ENCODE results near the gene IER3IP1.
"Not testable (repeated sequence)": the region's sequence is repeated elsewhere in the genome, so short reads cannot be mapped to it uniquely, and the experiment has no call there.

IER3IP1 gene

GRCh38 chr18:47191961-47192360 is 15.8 kb upstream of the IER3IP1 start:
- no peak for TF ChIP-seq CTCF (IDR thresholded peaks at IDR 0.05; ENCODE audit: low read depth, low read length)
- no peak overlapping the region for H3K4me3 ChIP-seq (replicated peaks in 1 of 2; ENCODE audit: low read depth in 2 of 2, low read length in 2 of 2)
- peak; percentile 16 to 66 for DNase-seq (ENCODE audit: low read depth in 2 of 2)

- no peak for DNase-seq (ENCODE audit: low read depth in 2 of 2)
- no peak for TF ChIP-seq CTCF (IDR thresholded peaks at IDR 0.05; ENCODE audit: low read depth, low read length)
- no peak overlapping the region for H3K4me3 ChIP-seq (replicated peaks in 1 of 2; ENCODE audit: low read depth in 2 of 2, low read length in 2 of 2)
Observed at GRCh38 chr18:47187721-47188120, 11.6 kb upstream of the IER3IP1 start.

GRCh38 chr18:47184419-47185050 is 8.4 kb upstream of the IER3IP1 start:
- H3K4me3 ChIP-seq (replicated peaks in 1 of 2; ENCODE audit: low read depth in 2 of 2, low read length in 2 of 2): no peak overlapping the region
- no peak for TF ChIP-seq CTCF (IDR thresholded peaks at IDR 0.05; ENCODE audit: low read depth, low read length)
- DNase-seq (ENCODE audit: low read depth in 2 of 2): peak; percentile 52 to 68

- not testable (repeated sequence) for DNase-seq (ENCODE audit: low read depth in 2 of 2); H3K4me3 ChIP-seq (replicated peaks in 1 of 2; ENCODE audit: low read depth in 2 of 2, low read length in 2 of 2)
Observed at GRCh38 chr18:47182156-47182555, 6.0 kb upstream of the IER3IP1 start.

GRCh38 chr18:47180765-47181164 is 4.6 kb upstream of the IER3IP1 start:
- no peak for TF ChIP-seq CTCF (IDR thresholded peaks at IDR 0.05; ENCODE audit: low read depth, low read length)
- no peak for DNase-seq (ENCODE audit: low read depth in 2 of 2)
- H3K4me3 ChIP-seq (replicated peaks in 1 of 2; ENCODE audit: low read depth in 2 of 2, low read length in 2 of 2): no peak overlapping the region

GRCh38 chr18:47179520-47179919 is 3.4 kb upstream of the IER3IP1 start:
- H3K4me3 ChIP-seq (replicated peaks in 1 of 2; ENCODE audit: low read depth in 2 of 2, low read length in 2 of 2): no peak overlapping the region
- no peak for DNase-seq (ENCODE audit: low read depth in 2 of 2)
- no peak for TF ChIP-seq CTCF (IDR thresholded peaks at IDR 0.05; ENCODE audit: low read depth, low read length)

- peak; percentile 18 to 34 for DNase-seq (ENCODE audit: low read depth in 2 of 2)
- H3K4me3 ChIP-seq (replicated peaks in 1 of 2; ENCODE audit: low read depth in 2 of 2, low read length in 2 of 2): peak overlapping the region; percentile 84 to 86
- TF ChIP-seq CTCF (IDR thresholded peaks at IDR 0.05; ENCODE audit: low read depth, low read length): no peak
Observed at GRCh38 chr18:47175283-47175897, 774 bp downstream of the IER3IP1 start.

Data from cardiac fibroblast (primary cell).